ENCODE results near the gene YPEL1.

YPEL1 gene

GRCh38 chr22:21758091-21758864 is 22.7 kb upstream of the YPEL1 start:
- Histone ChIP-seq H3K36me3 (ENCODE audit: control insufficient read depth, insufficient read depth, low read length) (peaks cover 4% of the 10 kb centered on the region), H3K27me3 (replicated peaks; ENCODE audit: control insufficient read depth, insufficient read depth, low read length) (no peaks in the 10 kb centered on the region), H3K4me3 (replicated peaks; ENCODE audit: low read depth, low read length) (no peak overlapping the region)
- TF ChIP-seq CTCF (IDR thresholded peaks at IDR 0.05; ENCODE audit: insufficient read depth, low read length, poor library complexity, severe bottlenecking) = no peak
- no peak for DNase-seq (ENCODE audit: extremely low read depth, insufficient read length)

GRCh38 chr22:21755851-21756284 is 20.3 kb upstream of the YPEL1 start:
- no peaks in the 10 kb centered on the region for H3K27me3 ChIP-seq (replicated peaks; ENCODE audit: control insufficient read depth, insufficient read depth, low read length)
- no peak for DNase-seq (ENCODE audit: extremely low read depth, insufficient read length)
- peaks cover 3% of the 10 kb centered on the region for H3K36me3 ChIP-seq (ENCODE audit: control insufficient read depth, insufficient read depth, low read length)
- TF ChIP-seq CTCF (IDR thresholded peaks at IDR 0.05; ENCODE audit: insufficient read depth, low read length, poor library complexity, severe bottlenecking) = no peak
- no peak overlapping the region for H3K4me3 ChIP-seq (replicated peaks; ENCODE audit: low read depth, low read length)

GRCh38 chr22:21754523-21754922 is 18.9 kb upstream of the YPEL1 start:
- Histone ChIP-seq H3K36me3 (ENCODE audit: control insufficient read depth, insufficient read depth, low read length) (peaks cover 3% of the 10 kb centered on the region), H3K4me3 (replicated peaks; ENCODE audit: low read depth, low read length) (no peak overlapping the region), H3K27me3 (replicated peaks; ENCODE audit: control insufficient read depth, insufficient read depth, low read length) (no peaks in the 10 kb centered on the region)
- no peak for DNase-seq (ENCODE audit: extremely low read depth, insufficient read length)
- TF ChIP-seq CTCF (IDR thresholded peaks at IDR 0.05; ENCODE audit: insufficient read depth, low read length, poor library complexity, severe bottlenecking) = no peak

- H3K4me3 ChIP-seq (replicated peaks; ENCODE audit: low read depth, low read length) = no peak overlapping the region
- H3K36me3 ChIP-seq (ENCODE audit: control insufficient read depth, insufficient read depth, low read length) = peaks cover 1% of the 10 kb centered on the region
- no peak for DNase-seq (ENCODE audit: extremely low read depth, insufficient read length)
- H3K27me3 ChIP-seq (replicated peaks; ENCODE audit: control insufficient read depth, insufficient read depth, low read length) = no peaks in the 10 kb centered on the region
- TF ChIP-seq CTCF (IDR thresholded peaks at IDR 0.05; ENCODE audit: insufficient read depth, low read length, poor library complexity, severe bottlenecking) = no peak
Measured at GRCh38 chr22:21753374-21754111, 17.9 kb upstream of the YPEL1 start.

GRCh38 chr22:21752276-21752675 is 16.7 kb upstream of the YPEL1 start:
- Histone ChIP-seq H3K27me3 (replicated peaks; ENCODE audit: control insufficient read depth, insufficient read depth, low read length) (no peaks in the 10 kb centered on the region), H3K36me3 (ENCODE audit: control insufficient read depth, insufficient read depth, low read length) (no peaks in the 10 kb centered on the region)
- TF ChIP-seq CTCF (IDR thresholded peaks at IDR 0.05; ENCODE audit: insufficient read depth, low read length, poor library complexity, severe bottlenecking) = no peak

More at GRCh38 chr22:21752276-21752675, 16.7 kb upstream of the YPEL1 start:
- no peak for DNase-seq (ENCODE audit: extremely low read depth, insufficient read length)
- H3K4me3 ChIP-seq (replicated peaks; ENCODE audit: low read depth, low read length) = no peak overlapping the region
